Panc1 (cell line): ENCODE results near the gene TEX52. TPM values are rescaled to one million over a fixed set of nuclear protein-coding genes. Genes with fewer than 3 reads are reported as not detected.

Source experiments
- ATAC-seq: fragments of 200-7000 bp; cut with Tn5 transposase; 2 replicates; pipeline ENCODE4 v1.9.1; 2020; ENCODE audit warnings: mild to moderate bottlenecking, moderate library complexity
- BruUV-seq: library from RNA; stranded (reverse); fragments of 400-500 nt; replicated peaks from 2 replicates; lab custom pipeline; 2021; lab: Mats Ljungman, UMichigan
- CTCF ChIA-PET: fragments of 300-600 bp; sonication (Branson Sonifier 250); formaldehyde crosslinking; loops from one replicate; lab custom pipeline; 2022; ENCODE audit warnings: antibody characterized with exemption; lab: Charles Lee
- POLR2A ChIA-PET: fragments of 300-600 bp; sonication (Branson Sonifier 250); formaldehyde crosslinking; loops from one replicate; lab custom pipeline; 2022; ENCODE audit warnings: antibody characterized with exemption; lab: Charles Lee
- DNase-seq: peaks from one replicate; pipeline ENCODE4 v3.0.0-alpha.2; 2010; ENCODE audit warnings: low read depth, low spot score
- H3K27ac ChIP-seq: 2 replicates; pipeline ENCODE4 v1.5.1; 2011; ENCODE audit warnings: mild to moderate bottlenecking, low read length, inconsistent platforms
- H3K27me3 ChIP-seq: fragments of 200-500 bp; sonication (Bioruptor generic); 2 replicates; pipeline ENCODE4 v1.6.0; 2014; ENCODE audit warnings: low read length, inconsistent platforms; ENCODE audit not compliant: control insufficient read depth, insufficient read depth
- H3K36me3 ChIP-seq: fragments of 200-500 bp; sonication (Bioruptor generic); 2 replicates; pipeline ENCODE4 v1.5.1; 2014; ENCODE audit warnings: inconsistent platforms, mild to moderate bottlenecking, low read length, moderate library complexity; ENCODE audit not compliant: control insufficient read depth, insufficient read depth
- H3K4me1 ChIP-seq: 2 replicates; pipeline ENCODE4 v1.5.1; 2011; ENCODE audit warnings: inconsistent platforms, mild to moderate bottlenecking, low read length, moderate library complexity; ENCODE audit not compliant: control insufficient read depth, insufficient read depth
- H3K4me3 ChIP-seq, 2 experiments: 2 replicates each; pipeline ENCODE4 v1.5.1; 2011 to 2012; ENCODE audit warnings: low read depth in 2 of 2, low read length in 2 of 2, mild to moderate bottlenecking in 2 of 2, inconsistent platforms in 1 of 2, moderate library complexity in 1 of 2
- H3K9me3 ChIP-seq: fragments of 200-500 bp; sonication (Bioruptor generic); 2 replicates; pipeline ENCODE4 v1.5.1; 2014; ENCODE audit warnings: low read depth, mild to moderate bottlenecking, inconsistent platforms, low read length, moderate library complexity; ENCODE audit not compliant: control insufficient read depth, insufficient read depth
- POLR2AphosphoS5 ChIP-seq: IDR thresholded peaks from 2 replicates; pipeline ENCODE4 v1.6.1; 2012; ENCODE audit warnings: mild to moderate bottlenecking, low read depth, low read length, moderate library complexity
- SIN3A ChIP-seq: IDR thresholded peaks from 2 replicates; pipeline ENCODE4 v1.6.1; 2012; ENCODE audit warnings: low read depth, mild to moderate bottlenecking, low read length, moderate library complexity, borderline replicate concordance; ENCODE audit not compliant: insufficient read depth
- TCF7L2 ChIP-seq: IDR thresholded peaks from 2 replicates; pipeline ENCODE4 v1.6.1; 2011; ENCODE audit warnings: mild to moderate bottlenecking, low read depth, low read length, inconsistent platforms
- in situ Hi-C: cut with HindIII; loops from 2 replicates; pipeline ENCODE4 v1.10.0; 2016; ENCODE audit warnings: low sequenced_read_pairs, low pct_unique_long_range_greater_than_20kb
- intact Hi-C: fragments of 100-400 bp; cut with micrococcal nuclease; formaldehyde crosslinking; loops from one replicate; pipeline ENCODE4 v1.10.0; 2022; ENCODE audit not compliant: unreplicated experiment
- total RNA-seq: library from RNA; stranded (reverse); gene quantifications from one replicate; pipeline ENCODE4 v1.2.1, GENCODE V29; 2021; ENCODE audit not compliant: unreplicated experiment
- TF ChIP-seq, protein P1 (sequence below): fragments of 450-650 bp; IDR thresholded peaks from 2 replicates; pipeline ENCODE4 v1.5.1; 2017; ENCODE audit warnings: mild to moderate bottlenecking
- TF ChIP-seq, protein P2 (sequence below), 2 experiments: IDR thresholded peaks; 2 replicates each; pipeline ENCODE4 v1.6.1; 2011 to 2012; ENCODE audit warnings: low read depth in 2 of 2, control low read depth in 1 of 2, low read length in 1 of 2, mild to moderate bottlenecking in 1 of 2, moderate library complexity in 1 of 2; ENCODE audit not compliant: insufficient read depth in 1 of 2

The TEX52 gene
- total RNA-seq, 1 experiment from 2014 or later = not detected

DNA sequence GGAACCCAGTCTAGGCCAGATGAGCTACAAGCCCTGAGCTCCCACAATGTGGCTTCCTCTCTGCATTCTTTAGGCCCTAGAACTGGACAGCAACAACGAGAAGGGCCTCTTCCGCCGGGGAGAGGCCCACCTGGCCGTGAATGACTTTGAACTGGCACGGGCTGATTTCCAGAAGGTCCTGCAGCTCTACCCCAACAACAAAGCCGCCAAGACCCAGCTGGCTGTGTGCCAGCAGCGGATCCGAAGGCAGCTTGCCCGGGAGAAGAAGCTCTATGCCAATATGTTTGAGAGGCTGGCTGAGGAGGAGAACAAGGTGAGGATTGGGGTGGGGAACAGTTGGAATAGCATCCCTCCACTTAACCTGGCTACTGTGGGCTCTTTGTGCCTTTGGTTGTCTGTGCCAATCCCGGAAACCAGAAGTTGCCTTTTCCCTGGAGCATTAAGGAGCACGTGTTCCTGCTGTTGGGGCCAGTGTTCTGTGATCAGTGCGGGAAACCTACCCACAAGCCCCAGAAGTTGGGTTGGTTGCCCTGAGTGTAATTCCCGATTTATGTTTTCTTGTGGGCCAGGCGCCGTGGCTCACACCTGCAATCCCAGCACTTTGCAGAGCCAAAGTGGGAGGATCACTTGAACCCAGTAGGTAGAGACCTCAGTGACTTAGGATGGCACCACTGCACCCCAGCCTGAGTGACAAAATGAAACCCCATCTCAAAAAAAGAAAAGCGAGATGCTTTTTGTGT lies 55.6 kb downstream of the TEX52 start:
- in situ Hi-C loops (no loop called here), intact Hi-C loops (no loop called here)
- DNase-seq (no peak), ATAC-seq (no peak)
- Histone ChIP-seq H3K27me3 (no peaks in the 10 kb centered on the region), H3K36me3 (peaks cover 24% of the 10 kb centered on the region), H3K9me3 (no peaks in the 10 kb centered on the region), H3K4me3 (no peak overlapping the region), H3K27ac (no peak overlapping the region), H3K4me1 (peaks cover 10% of the 10 kb centered on the region)
- TF ChIP-seq SIN3A = no peak
- TF ChIP-seq POLR2AphosphoS5 = no peak
- TF ChIP-seq, protein P1, sequence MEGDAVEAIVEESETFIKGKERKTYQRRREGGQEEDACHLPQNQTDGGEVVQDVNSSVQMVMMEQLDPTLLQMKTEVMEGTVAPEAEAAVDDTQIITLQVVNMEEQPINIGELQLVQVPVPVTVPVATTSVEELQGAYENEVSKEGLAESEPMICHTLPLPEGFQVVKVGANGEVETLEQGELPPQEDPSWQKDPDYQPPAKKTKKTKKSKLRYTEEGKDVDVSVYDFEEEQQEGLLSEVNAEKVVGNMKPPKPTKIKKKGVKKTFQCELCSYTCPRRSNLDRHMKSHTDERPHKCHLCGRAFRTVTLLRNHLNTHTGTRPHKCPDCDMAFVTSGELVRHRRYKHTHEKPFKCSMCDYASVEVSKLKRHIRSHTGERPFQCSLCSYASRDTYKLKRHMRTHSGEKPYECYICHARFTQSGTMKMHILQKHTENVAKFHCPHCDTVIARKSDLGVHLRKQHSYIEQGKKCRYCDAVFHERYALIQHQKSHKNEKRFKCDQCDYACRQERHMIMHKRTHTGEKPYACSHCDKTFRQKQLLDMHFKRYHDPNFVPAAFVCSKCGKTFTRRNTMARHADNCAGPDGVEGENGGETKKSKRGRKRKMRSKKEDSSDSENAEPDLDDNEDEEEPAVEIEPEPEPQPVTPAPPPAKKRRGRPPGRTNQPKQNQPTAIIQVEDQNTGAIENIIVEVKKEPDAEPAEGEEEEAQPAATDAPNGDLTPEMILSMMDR = no peak
- no peak for TF ChIP-seq TCF7L2
- TF ChIP-seq, protein P2, sequence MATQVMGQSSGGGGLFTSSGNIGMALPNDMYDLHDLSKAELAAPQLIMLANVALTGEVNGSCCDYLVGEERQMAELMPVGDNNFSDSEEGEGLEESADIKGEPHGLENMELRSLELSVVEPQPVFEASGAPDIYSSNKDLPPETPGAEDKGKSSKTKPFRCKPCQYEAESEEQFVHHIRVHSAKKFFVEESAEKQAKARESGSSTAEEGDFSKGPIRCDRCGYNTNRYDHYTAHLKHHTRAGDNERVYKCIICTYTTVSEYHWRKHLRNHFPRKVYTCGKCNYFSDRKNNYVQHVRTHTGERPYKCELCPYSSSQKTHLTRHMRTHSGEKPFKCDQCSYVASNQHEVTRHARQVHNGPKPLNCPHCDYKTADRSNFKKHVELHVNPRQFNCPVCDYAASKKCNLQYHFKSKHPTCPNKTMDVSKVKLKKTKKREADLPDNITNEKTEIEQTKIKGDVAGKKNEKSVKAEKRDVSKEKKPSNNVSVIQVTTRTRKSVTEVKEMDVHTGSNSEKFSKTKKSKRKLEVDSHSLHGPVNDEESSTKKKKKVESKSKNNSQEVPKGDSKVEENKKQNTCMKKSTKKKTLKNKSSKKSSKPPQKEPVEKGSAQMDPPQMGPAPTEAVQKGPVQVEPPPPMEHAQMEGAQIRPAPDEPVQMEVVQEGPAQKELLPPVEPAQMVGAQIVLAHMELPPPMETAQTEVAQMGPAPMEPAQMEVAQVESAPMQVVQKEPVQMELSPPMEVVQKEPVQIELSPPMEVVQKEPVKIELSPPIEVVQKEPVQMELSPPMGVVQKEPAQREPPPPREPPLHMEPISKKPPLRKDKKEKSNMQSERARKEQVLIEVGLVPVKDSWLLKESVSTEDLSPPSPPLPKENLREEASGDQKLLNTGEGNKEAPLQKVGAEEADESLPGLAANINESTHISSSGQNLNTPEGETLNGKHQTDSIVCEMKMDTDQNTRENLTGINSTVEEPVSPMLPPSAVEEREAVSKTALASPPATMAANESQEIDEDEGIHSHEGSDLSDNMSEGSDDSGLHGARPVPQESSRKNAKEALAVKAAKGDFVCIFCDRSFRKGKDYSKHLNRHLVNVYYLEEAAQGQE (IDR thresholded peaks at IDR 0.05; ENCODE audit: insufficient read depth in 1 of 2, low read depth in 2 of 2, low read length in 1 of 2) = no peak
- ChIA-PET CTCF (no interaction called here), POLR2A (no interaction called here)
- no TSS peak for BruUV-seq

DNA sequence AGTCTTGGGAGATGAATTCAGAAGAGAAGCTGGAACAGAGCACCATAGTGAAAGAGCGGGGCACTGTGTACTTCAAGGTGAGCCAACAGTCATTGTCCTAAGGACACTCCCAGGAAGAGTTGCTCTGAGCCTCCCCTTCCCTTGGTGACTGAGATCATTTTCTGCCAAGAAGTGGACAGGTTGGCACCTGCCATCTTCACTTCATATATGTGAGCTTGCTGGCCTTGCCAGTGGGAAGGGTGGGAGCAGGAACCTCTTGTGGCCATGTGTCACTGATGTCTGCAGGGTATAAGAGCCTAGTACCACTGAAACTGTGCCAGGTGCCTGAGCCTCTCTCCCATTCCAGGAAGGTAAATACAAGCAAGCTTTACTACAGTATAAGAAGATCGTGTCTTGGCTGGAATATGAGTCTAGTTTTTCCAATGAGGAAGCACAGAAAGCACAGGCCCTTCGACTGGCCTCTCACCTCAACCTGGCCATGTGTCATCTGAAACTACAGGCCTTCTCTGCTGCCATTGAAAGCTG lies 56.7 kb downstream of the TEX52 start:
- BruUV-seq = no TSS peak
- no peak for ATAC-seq

More for the DNA sequence above, 56.7 kb downstream of the TEX52 start:
- H3K27ac ChIP-seq = no peak overlapping the region
- H3K4me1 ChIP-seq = peaks cover 11% of the 10 kb centered on the region
- ChIA-PET CTCF (no interaction called here), POLR2A (no interaction called here)
- H3K4me3 ChIP-seq = no peak overlapping the region
- in situ Hi-C loops (no loop called here), intact Hi-C loops (no loop called here)
- no peaks in the 10 kb centered on the region for H3K9me3 ChIP-seq
- peaks cover 25% of the 10 kb centered on the region for H3K36me3 ChIP-seq
- TF ChIP-seq SIN3A = no peak
- TF ChIP-seq TCF7L2 = no peak
- TF ChIP-seq, protein P1 = no peak
- TF ChIP-seq, protein P2 (IDR thresholded peaks at IDR 0.05; ENCODE audit: insufficient read depth in 1 of 2, low read depth in 2 of 2, low read length in 1 of 2) = no peak
- no peak for TF ChIP-seq POLR2AphosphoS5
- no peaks in the 10 kb centered on the region for H3K27me3 ChIP-seq
- no peak for DNase-seq
